ENCODE data around the gene PRLR.

PRLR gene

GRCh38 chr5:35239911-35240610 lies 9.8 kb upstream of the PRLR start:
- Histone ChIP-seq H3K9ac (ENCODE audit: insufficient read length) (no peak overlapping the region), H3K9me3 (ENCODE audit: low read depth, low read length) (no peaks in the 10 kb centered on the region), H3K27ac (no peak overlapping the region), H3K36me3 (ENCODE audit: insufficient read depth, low read length) (no peaks in the 10 kb centered on the region), H3K4me3 (no peak overlapping the region)
- no peak for TF ChIP-seq POLR2AphosphoS5 (IDR thresholded peaks at IDR 0.05; ENCODE audit: borderline replicate concordance, low read depth, low read length)
- TF ChIP-seq EZH2 (IDR thresholded peaks at IDR 0.05) = no peak
- no peak for TF ChIP-seq FOXP2 (optimal IDR thresholded peaks at IDR 0.05; ENCODE audit: control extremely low read depth, extremely low read length, insufficient read depth)
- no peak for DNase-seq (ENCODE audit: low read depth, low spot score)

DNA sequence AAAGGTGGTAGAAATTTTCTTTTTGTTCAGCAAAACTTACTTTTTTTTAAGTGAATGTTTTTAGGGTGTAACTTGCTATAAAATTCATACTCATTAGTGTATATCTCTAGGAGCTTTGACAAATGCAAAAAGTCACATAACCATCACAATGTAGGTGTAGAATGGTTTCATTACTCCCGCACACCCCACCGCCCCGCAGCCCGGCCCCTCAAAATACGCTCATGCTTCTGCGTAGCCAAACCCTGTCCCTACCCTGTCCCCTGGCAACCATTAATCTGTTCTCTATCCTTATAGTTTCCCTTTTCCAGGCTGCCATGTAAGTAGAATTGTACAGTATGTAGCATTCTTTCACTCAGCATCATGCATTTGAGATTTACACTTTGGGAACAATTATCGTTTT lies 9.2 kb upstream of the PRLR start:
- Histone ChIP-seq H3K27ac (no peak overlapping the region), H3K36me3 (ENCODE audit: insufficient read depth, low read length) (no peaks in the 10 kb centered on the region), H3K9me3 (ENCODE audit: low read depth, low read length) (no peaks in the 10 kb centered on the region), H3K4me3 (no peak overlapping the region), H3K9ac (ENCODE audit: insufficient read length) (no peak overlapping the region)
- TF ChIP-seq POLR2AphosphoS5 (IDR thresholded peaks at IDR 0.05; ENCODE audit: borderline replicate concordance, low read depth, low read length) (no peak), FOXP2 (optimal IDR thresholded peaks at IDR 0.05; ENCODE audit: control extremely low read depth, extremely low read length, insufficient read depth) (no peak)
- DNase-seq (ENCODE audit: low read depth, low spot score) = no peak

GRCh38 chr5:35237580-35238376 lies 7.5 kb upstream of the PRLR start:
- no peaks in the 10 kb centered on the region for H3K9me3 ChIP-seq (ENCODE audit: low read depth, low read length)
- TF ChIP-seq FOXP2 (optimal IDR thresholded peaks at IDR 0.05; ENCODE audit: control extremely low read depth, extremely low read length, insufficient read depth) (no peak), POLR2AphosphoS5 (IDR thresholded peaks at IDR 0.05; ENCODE audit: borderline replicate concordance, low read depth, low read length) (no peak), EZH2 (IDR thresholded peaks at IDR 0.05) (no peak)
- no peaks in the 10 kb centered on the region for H3K36me3 ChIP-seq (ENCODE audit: insufficient read depth, low read length)
- no peak overlapping the region for H3K27ac ChIP-seq
- no peak overlapping the region for H3K9ac ChIP-seq (ENCODE audit: insufficient read length)
- DNase-seq (ENCODE audit: low read depth, low spot score) = no peak
- H3K4me3 ChIP-seq = no peak overlapping the region

DNA sequence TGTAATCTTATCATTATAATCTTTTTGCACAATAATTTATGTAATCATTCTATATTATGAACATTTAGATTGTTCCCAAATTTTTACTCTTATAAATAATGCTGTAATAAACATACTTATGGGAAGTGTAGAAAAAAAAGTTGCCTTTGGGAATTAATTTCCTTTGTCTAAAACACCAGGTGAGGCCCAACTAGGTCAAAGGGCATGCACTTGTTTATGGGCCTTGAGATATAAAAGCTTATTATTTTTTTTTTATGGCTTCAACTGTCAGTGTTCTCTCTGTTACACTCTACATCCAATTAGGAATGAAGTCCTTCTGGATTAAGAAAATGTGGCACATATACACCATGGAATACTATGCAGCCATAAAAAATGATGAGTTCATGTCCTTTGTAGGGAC lies 6.5 kb upstream of the PRLR start:
- Histone ChIP-seq H3K36me3 (ENCODE audit: insufficient read depth, low read length) (no peaks in the 10 kb centered on the region), H3K9ac (ENCODE audit: insufficient read length) (no peak overlapping the region), H3K9me3 (ENCODE audit: low read depth, low read length) (no peaks in the 10 kb centered on the region), H3K4me3 (no peak overlapping the region), H3K27ac (no peak overlapping the region)
- TF ChIP-seq EZH2 (IDR thresholded peaks at IDR 0.05) (no peak), FOXP2 (optimal IDR thresholded peaks at IDR 0.05; ENCODE audit: control extremely low read depth, extremely low read length, insufficient read depth) (no peak), POLR2AphosphoS5 (IDR thresholded peaks at IDR 0.05; ENCODE audit: borderline replicate concordance, low read depth, low read length) (no peak)
- DNase-seq (ENCODE audit: low read depth, low spot score) = no peak

DNA sequence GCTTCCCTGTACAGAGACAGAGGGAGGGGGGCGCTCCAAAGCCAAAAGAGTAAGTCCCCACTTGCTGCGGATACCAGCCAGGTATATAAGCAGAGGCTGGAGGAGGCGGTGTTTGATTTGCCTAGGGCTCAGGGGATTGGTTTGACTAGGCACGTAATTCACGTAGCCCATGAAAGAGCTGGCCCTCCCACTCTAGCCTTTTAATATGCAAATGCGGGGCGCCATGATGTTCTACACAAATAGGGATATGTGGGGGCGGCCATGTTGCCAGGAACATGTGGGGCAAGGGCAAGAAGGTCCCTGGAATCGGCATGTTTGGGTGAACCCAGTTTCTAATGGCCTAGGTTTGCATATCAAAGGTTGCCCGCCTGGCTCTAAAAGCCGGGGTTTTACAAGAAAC lies 3.3 kb upstream of the PRLR start:
- H3K4me3 ChIP-seq = no peak overlapping the region
- no peak overlapping the region for H3K9ac ChIP-seq (ENCODE audit: insufficient read length)
- no peaks in the 10 kb centered on the region for H3K36me3 ChIP-seq (ENCODE audit: insufficient read depth, low read length)
- no peak for TF ChIP-seq EZH2 (IDR thresholded peaks at IDR 0.05)
- TF ChIP-seq POLR2AphosphoS5 (IDR thresholded peaks at IDR 0.05; ENCODE audit: borderline replicate concordance, low read depth, low read length) = no peak
- TF ChIP-seq FOXP2 (optimal IDR thresholded peaks at IDR 0.05; ENCODE audit: control extremely low read depth, extremely low read length, insufficient read depth) = no peak
- H3K27ac ChIP-seq = no peak overlapping the region
- H3K9me3 ChIP-seq (ENCODE audit: low read depth, low read length) = no peaks in the 10 kb centered on the region
- no peak for DNase-seq (ENCODE audit: low read depth, low spot score)

GRCh38 chr5:35233121-35233520 lies 2.8 kb upstream of the PRLR start:
- TF ChIP-seq FOXP2 (optimal IDR thresholded peaks at IDR 0.05; ENCODE audit: control extremely low read depth, extremely low read length, insufficient read depth) (no peak), EZH2 (IDR thresholded peaks at IDR 0.05) (no peak), POLR2AphosphoS5 (IDR thresholded peaks at IDR 0.05; ENCODE audit: borderline replicate concordance, low read depth, low read length) (no peak)
- H3K27ac ChIP-seq = no peak overlapping the region
- DNase-seq (ENCODE audit: low read depth, low spot score) = no peak

GRCh38 chr5:35232124-35232523 lies 1.8 kb upstream of the PRLR start:
- H3K27ac ChIP-seq = no peak overlapping the region
- no peaks in the 10 kb centered on the region for H3K9me3 ChIP-seq (ENCODE audit: low read depth, low read length)
- no peaks in the 10 kb centered on the region for H3K36me3 ChIP-seq (ENCODE audit: insufficient read depth, low read length)
- H3K9ac ChIP-seq (ENCODE audit: insufficient read length) = no peak overlapping the region
- TF ChIP-seq POLR2AphosphoS5 (IDR thresholded peaks at IDR 0.05; ENCODE audit: borderline replicate concordance, low read depth, low read length) (no peak), EZH2 (IDR thresholded peaks at IDR 0.05) (no peak), FOXP2 (optimal IDR thresholded peaks at IDR 0.05; ENCODE audit: control extremely low read depth, extremely low read length, insufficient read depth) (no peak)
- DNase-seq (ENCODE audit: low read depth, low spot score) = no peak
- no peak overlapping the region for H3K4me3 ChIP-seq

More at GRCh38 chr5:35233121-35233520, 2.8 kb upstream of the PRLR start:
- H3K9ac ChIP-seq (ENCODE audit: insufficient read length) = no peak overlapping the region
- no peaks in the 10 kb centered on the region for H3K36me3 ChIP-seq (ENCODE audit: insufficient read depth, low read length)
- no peak overlapping the region for H3K4me3 ChIP-seq
- H3K9me3 ChIP-seq (ENCODE audit: low read depth, low read length) = no peaks in the 10 kb centered on the region

DNA sequence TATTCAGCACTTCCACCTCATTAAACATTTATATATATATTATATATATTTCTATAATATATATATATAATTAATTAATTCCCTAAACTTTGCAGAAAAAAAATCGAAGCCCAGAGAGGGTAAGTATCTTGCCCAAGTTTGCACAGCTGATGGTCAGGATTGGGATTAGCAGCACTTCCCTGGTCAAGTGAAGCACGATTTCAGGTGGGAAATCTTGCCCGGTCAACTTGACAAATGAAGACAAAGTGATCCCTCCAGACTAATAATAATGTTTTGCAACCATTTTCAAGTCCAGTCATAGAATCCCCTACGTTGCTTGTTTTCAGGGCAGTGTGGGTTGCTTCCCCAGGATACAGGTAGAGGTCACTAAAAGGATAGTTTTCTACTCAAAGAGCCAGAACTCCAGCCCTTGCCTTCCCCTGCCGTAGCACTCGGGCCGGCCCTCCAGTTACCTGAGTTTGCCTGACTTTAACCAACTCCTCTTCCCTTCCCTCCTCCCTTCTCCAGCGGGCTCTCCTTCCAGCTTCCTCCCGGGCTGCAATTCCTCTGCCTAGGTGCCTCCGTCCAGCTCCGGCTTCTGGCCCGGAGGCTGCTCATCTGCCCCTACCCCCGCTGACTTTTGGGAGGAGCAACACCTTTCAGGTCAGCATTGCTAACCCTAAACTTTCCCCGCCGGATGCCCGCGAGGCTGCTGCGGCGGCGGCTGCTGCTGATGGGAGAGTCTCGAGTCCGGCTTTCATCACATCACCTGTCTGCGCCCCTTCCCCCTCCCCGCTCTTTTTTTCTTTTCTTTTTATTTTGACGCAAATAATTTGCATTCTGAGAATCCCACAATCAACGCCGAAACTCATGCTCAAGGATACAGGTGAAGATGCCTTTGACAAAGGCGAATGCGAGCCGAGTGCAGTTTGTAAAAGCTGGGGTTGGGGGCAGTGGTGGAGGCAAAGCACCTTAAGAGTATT lies 930 bp downstream of the PRLR start:
- H3K27ac ChIP-seq = no peak overlapping the region

More for the DNA sequence above, 930 bp downstream of the PRLR start:
- TF ChIP-seq POLR2AphosphoS5 (IDR thresholded peaks at IDR 0.05; ENCODE audit: borderline replicate concordance, low read depth, low read length) = no peak
- no peak for TF ChIP-seq EZH2 (IDR thresholded peaks at IDR 0.05)
- no peak for TF ChIP-seq FOXP2 (optimal IDR thresholded peaks at IDR 0.05; ENCODE audit: control extremely low read depth, extremely low read length, insufficient read depth)
- Histone ChIP-seq H3K4me3 (peak overlapping the region; percentile 80), H3K9me3 (ENCODE audit: low read depth, low read length) (no peaks in the 10 kb centered on the region), H3K36me3 (ENCODE audit: insufficient read depth, low read length) (no peaks in the 10 kb centered on the region), H3K9ac (ENCODE audit: insufficient read length) (no peak overlapping the region)
- no peak for DNase-seq (ENCODE audit: low read depth, low spot score)

All from SK-N-MC (cell line).